IPS DF 19.7 (cell line): ENCODE results near the gene TUB.

Experiments used
- DNase-seq: peaks from one replicate; pipeline ENCODE4 v3.0.0-alpha.2; 2013; ENCODE audit warnings: low read depth, low spot score

Gene TUB

GRCh38 chr11:8091721-8092120, 10.7 kb downstream of the TUB start:
- DNase-seq = no peak

GRCh38 chr11:8092587-8093424, 11.8 kb downstream of the TUB start:
- no peak for DNase-seq

GRCh38 chr11:8093931-8094575, 13.0 kb downstream of the TUB start:
- no peak for DNase-seq

- DNase-seq = no peak
Measured at GRCh38 chr11:8094656-8095055, 13.6 kb downstream of the TUB start.

GRCh38 chr11:8095371-8095770, 14.4 kb downstream of the TUB start:
- no peak for DNase-seq

GRCh38 chr11:8095806-8096522, 15.0 kb downstream of the TUB start:
- no peak for DNase-seq

- DNase-seq = no peak
Measured at GRCh38 chr11:8096575-8096974, 15.6 kb downstream of the TUB start.

- no peak for DNase-seq
Measured at GRCh38 chr11:8097062-8097461, 16.1 kb downstream of the TUB start.

- DNase-seq = no peak
Measured at GRCh38 chr11:8097468-8097867, 16.5 kb downstream of the TUB start.

- DNase-seq = no peak
Measured at GRCh38 chr11:8097926-8098325, 16.9 kb downstream of the TUB start.

- DNase-seq = no peak
Measured at GRCh38 chr11:8098361-8098760, 17.4 kb downstream of the TUB start.

- DNase-seq = no peak
Measured at GRCh38 chr11:8098879-8099278, 17.9 kb downstream of the TUB start.

- no peak for DNase-seq
Measured at GRCh38 chr11:8099291-8099899, 18.4 kb downstream of the TUB start.

- DNase-seq = no peak
Measured at GRCh38 chr11:8100158-8100557, 19.1 kb downstream of the TUB start.

- no peak for DNase-seq
Measured at GRCh38 chr11:8100605-8101004, 19.6 kb downstream of the TUB start.

- DNase-seq = no peak
Measured at GRCh38 chr11:8101421-8101820, 20.4 kb downstream of the TUB start.

- DNase-seq = no peak
Measured at GRCh38 chr11:8102296-8102915, 21.4 kb downstream of the TUB start.

GRCh38 chr11:8102965-8103364, 22.0 kb downstream of the TUB start:
- no peak for DNase-seq

GRCh38 chr11:8103909-8104308, 22.9 kb downstream of the TUB start:
- DNase-seq = no peak

GRCh38 chr11:8105133-8105532, 24.1 kb downstream of the TUB start:
- no peak for DNase-seq

GRCh38 chr11:8105666-8106065, 24.7 kb downstream of the TUB start:
- DNase-seq = no peak

GRCh38 chr11:8106679-8107078, 25.7 kb downstream of the TUB start:
- no peak for DNase-seq
